Measurements from ENCODE around the gene C1orf210.

C1orf210 gene

DNA sequence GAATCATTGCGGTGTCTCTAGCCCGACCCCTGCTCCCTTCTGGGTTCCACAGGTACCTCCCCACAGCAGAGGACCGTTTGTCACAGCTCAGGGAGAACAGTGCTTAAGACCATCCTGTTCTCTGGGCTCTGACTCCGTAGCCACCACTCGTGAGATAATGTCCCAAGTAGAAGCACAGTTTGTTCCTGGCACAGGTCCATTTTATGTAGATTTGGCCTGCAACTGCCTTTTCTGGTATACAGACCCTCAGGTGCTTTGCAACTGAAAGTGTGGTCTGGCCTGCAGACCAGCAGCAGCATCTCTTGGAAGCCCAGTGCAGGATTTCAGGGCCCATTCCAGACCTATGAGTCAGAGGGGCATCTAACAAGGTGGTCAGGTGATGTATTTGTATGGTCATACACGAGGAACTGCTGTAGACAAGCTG lies 44.0 kb downstream of the C1orf210 start:
- no peak for DNase-seq

- DNase-seq, result no peak
Measured at GRCh38 chr1:43239484-43239883, 45.9 kb downstream of the C1orf210 start.

- DNase-seq, result no peak
Measured at GRCh38 chr1:43238991-43239469, 46.4 kb downstream of the C1orf210 start.

GRCh38 chr1:43238085-43238484 lies 47.3 kb downstream of the C1orf210 start:
- DNase-seq, result no peak

DNA sequence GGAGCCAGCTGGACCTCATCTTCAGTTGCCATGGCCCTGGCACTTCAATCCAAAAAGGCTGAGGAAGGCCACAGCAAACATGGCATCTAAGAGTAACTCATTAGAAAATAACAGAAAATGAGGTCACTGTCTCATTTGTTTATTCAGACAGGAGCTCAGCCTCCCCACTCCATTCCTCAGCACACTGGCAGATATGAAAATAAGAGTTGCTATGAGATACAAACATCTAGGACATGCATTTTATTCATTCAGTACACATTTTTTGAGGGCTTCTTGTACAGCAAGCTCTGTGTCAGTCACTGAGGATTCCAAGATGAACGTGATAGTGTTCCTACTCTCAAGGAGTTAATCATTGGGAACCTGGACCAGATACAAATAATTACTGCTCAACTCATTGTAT lies 48.3 kb downstream of the C1orf210 start:
- DNase-seq, result no peak

GRCh38 chr1:43235451-43236121 lies 49.8 kb downstream of the C1orf210 start:
- no peak for DNase-seq

DNA sequence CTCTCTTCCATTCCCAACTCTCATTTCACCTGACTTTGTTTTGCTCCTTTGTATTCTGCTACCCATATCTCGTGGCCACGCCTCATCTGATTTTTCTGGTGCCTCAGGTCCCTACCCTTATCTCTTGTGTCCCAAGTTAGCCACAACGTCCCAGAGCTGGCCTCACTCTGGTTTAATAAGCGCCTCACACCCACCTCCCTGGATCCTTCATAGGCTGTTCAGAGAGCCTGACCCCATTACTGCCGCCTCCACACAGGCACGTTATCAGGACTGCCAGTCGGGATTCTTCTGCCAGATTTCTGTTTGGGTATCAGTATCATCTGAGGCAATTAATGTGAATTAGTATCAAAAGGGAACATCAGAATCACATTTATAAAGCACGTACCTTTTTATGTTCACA lies 50.3 kb downstream of the C1orf210 start:
- no peak for DNase-seq

DNA sequence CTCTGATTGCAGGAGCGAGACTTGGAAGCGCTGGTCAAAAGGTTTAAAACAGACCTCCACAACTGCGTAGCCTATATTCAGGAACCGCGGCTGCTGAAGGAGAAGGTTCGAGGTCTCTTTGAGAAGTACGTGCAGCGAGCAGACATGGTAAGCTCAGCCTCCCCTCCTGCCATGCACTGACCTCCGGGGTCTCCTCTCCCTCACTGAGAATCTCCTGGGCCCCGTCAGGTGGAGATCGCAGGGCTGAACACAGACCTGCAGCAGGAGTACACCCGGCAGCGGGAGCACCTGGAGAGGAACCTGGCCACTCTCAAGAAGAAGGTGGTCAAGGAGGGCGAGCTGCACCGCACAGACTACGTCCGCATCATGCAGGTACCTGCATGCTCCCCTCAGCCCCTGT lies 51.1 kb downstream of the C1orf210 start:
- DNase-seq, result no peak

DNA sequence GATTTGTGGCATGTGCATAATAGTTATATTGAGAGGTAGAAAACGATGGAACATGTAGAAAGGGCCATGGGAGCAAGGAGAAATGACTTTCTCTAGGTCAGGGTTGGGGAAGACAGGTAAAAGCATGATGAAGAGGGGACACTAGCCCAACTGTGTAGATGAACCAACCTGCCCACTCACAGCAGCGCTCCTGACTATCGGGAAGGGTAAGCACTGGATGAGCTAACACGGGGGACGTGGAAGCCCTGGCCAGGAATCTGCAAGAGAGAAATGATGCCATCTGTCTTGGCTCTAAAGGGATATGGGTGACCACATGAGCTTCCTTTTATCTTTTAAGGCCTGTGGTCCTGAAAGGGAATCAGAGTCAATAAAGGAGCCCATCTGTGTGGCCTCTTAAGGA lies 51.8 kb downstream of the C1orf210 start:
- no peak for DNase-seq

GRCh38 chr1:43232482-43232881 lies 52.9 kb downstream of the C1orf210 start:
- no peak for DNase-seq

- no peak for DNase-seq
Measured at GRCh38 chr1:43232074-43232473, 53.3 kb downstream of the C1orf210 start.

Measured in NCI-H1048 (cell line).